Spleen (tissue), 7 donors: ENCODE results near the gene VNN1.

Source experiments
- CTCF ChIP-seq, 11 experiments: fragments of 200-600 bp in 7 of 11; fragments of 450-650 bp in 4 of 11; sonication (generic) in 4 of 11; IDR thresholded peaks in 8 of 11; conservative IDR thresholded peaks in 3 of 11; 1 replicate in 7 of 11; 2 replicates in 4 of 11; pipeline versions ENCODE4 v1.4.0 to v1.8.0; 2016 to 2021; ENCODE audit warnings: antibody characterized with exemption in 11 of 11, inconsistent platforms in 4 of 11, mild to moderate bottlenecking in 1 of 11
- POLR2A ChIP-seq, 3 donors: fragments of 450-650 bp; IDR thresholded peaks; one replicate each; pipeline ENCODE4 v1.5.1; 2017; ENCODE audit warnings: antibody characterized with exemption in 3 of 3, mild to moderate bottlenecking in 1 of 3
- donor health status: DM: no; HTN: no; CAD: no; lungs with moderate emphysema.
- donor health status: DM: no; HTN: no; CAD: no.
- donor health status: DM: no; HTN: no; CAD: no.

GRCh38 chr6:132633362-132633761 lies 80.5 kb downstream of the VNN1 start:
- TF ChIP-seq POLR2A (IDR thresholded peaks at IDR 0.05) (no peak), CTCF (IDR thresholded peaks at IDR 0.05 in 8 of 11, conservative IDR thresholded peaks at IDR 0.05 in 3 of 11) (no peak)
